HG03442 (cell line): ENCODE measurements around the gene EXT2.
A peak's percentile ranks its signal among the peaks of the same experiment; 100 is the strongest.

Experiments used
- ATAC-seq: cut with Tn5 transposase; IDR thresholded peaks from one replicate; pipeline ENCODE4 v1.9.1; 2021; ENCODE audit warnings: mild to moderate bottlenecking, moderate library complexity; ENCODE audit not compliant: unreplicated experiment

Gene EXT2

DNA sequence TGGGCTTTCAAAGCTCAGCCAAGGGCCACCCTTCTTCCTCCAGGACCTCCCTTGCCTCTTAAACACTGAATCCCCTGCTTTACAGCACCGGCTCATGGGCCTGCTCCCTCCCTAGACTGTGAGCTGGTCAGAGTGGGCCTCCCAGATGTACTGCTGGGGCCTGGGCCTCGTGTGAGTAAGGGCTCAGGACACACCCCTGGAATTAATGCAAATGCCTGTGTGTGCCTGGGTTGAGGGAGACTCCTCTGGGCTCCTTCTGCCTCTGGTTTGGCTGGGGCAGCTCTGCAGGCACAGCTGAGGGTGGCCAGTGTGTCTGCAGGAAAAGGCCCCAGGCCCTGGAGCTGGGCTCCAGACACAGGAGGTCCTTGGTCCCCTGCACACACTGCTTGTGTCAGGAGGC lies 190.3 kb downstream of the EXT2 start:
- no peak for ATAC-seq

DNA sequence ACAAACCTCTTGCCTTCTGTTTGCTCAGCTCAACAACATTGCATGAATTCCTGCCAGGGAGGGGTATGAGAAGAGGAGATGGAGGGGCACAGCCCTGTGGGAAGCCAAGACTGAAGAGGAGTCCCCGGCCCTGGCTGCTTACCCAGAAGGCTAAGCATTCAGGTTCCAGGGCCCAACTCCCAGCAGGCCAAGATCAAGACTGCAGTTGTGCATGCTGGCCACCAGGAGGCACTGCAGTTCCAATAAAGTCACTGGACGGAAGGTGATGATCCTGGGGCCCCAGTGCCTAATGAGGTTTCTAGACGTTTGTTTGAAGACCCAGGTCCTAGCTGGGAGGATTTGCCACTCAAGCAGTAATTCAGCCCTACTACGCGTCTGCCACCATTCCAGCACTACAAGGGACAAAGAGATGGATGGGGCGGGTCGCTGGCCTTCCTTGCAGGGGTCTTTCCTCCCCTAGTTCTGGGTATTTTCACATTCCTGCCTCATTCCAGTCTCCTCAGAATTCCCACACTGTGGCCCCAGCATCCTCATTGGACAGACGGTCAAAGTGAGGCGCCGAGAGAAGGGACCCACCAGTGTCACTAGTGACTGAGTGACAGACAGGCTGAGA lies 190.9 kb downstream of the EXT2 start:
- ATAC-seq: peak; percentile 57

DNA sequence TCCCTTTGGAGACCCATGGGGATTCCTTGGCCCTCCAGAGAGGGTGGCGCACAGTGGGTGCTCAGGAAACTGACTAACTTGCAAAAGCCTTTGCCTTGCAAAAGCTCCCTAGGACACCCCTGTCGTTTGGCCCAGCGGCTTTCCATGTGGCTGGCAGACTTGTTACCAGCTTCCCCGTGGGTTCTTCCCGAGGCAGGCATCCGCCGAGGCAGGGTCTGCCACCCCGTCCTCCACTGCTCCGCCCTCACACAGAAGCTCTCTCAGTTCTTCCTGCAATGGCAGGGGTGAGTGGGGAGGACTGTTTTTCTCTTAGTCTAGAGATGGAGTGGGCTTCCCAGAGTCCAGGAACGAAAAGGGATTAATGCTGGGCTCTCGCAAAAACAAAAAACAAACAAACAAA lies 191.4 kb downstream of the EXT2 start:
- ATAC-seq: no peak

DNA sequence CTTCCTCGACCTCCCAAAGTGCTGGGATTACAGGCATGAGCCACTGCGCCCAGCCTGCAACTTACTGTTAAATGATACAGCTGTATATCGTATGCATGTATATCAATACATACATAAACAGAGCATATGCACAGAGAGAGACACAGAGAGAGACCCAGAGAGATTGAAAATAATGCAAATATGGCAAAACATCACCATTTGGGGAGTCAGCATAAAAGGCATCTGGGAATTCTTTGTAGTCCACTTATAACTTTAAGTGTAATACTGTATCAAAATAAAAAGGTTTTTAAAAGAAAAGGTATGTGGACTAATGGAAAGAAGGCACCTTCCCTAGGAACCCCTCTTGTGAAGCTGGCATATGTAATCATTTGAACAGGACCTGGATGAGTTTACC lies 192.7 kb downstream of the EXT2 start:
- ATAC-seq: no peak

DNA sequence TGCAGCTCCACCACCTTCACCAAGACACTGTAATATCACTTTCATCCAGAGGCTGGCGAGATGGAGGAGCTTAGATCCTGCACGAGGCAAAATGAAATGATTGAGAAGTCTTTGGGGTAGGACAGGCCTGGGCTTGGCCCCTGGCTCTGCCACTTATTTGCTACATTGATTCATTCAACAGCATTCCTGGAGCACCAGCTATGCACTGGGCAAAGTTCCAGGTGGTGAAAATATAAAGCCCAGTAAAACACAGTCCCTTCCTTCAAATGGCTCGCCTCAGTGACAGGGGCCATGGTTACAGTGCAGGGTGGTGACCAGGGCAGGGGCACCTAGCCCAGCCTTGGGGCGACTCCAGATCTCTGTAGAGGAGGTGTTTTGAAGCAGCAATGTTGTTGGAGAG lies 194.7 kb downstream of the EXT2 start:
- no peak for ATAC-seq
